ENCODE results near the gene DRD4. TPM values are rescaled to one million over a fixed set of nuclear protein-coding genes. Genes with fewer than 3 reads are reported as not detected.
"Not testable (repeated sequence)": the region's sequence is repeated elsewhere in the genome, so short reads cannot be mapped to it uniquely, and the experiment has no call there.

Gene DRD4
- total RNA-seq, 2 experiments from 2014 or later, result 0.51 to 0.72 TPM

DNA sequence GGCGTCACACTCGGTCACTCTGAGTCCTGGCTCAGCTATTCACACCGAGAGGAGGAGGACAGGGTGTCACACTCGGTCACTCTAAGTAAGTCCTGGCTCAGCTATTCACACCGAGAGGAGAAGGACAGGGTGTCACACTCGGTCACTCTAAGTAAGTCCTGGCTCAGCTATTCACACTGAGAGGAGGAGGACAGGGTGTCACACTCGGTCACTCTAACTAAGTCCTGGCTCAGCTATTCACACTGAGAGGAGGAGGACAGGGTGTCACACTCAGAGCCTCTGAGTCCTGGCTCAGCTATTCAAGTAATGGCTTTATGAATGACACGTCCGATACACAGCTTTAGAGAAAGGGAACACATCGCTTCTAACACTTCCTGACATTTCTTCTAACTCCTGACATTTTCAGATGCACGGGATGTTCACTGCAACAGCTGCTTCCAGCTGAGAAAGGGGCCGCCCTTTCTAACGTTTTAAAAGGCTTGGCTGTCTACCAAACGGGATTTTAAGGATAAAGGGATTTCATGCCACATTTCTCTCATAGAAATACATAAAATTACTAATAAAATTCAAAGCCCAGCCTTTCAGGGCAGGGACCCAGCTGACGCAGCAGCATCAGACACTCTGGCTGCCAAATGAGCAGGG lies 28.1 kb downstream of the DRD4 start:
- Mint-ChIP-seq H3K9me3 (no peaks in the 10 kb centered on the region), H3K27ac (no peak overlapping the region), H3K27me3 (no peaks in the 10 kb centered on the region), H3K4me1 (peaks cover 2% of the 10 kb centered on the region), H3K36me3 (peaks cover 1% of the 10 kb centered on the region), H3K4me3 (no peak overlapping the region)
- POLR2A ChIA-PET, result no interaction called here
- DNase-seq, result no peak
- no peak for ATAC-seq (ENCODE audit: low read depth)

DNA sequence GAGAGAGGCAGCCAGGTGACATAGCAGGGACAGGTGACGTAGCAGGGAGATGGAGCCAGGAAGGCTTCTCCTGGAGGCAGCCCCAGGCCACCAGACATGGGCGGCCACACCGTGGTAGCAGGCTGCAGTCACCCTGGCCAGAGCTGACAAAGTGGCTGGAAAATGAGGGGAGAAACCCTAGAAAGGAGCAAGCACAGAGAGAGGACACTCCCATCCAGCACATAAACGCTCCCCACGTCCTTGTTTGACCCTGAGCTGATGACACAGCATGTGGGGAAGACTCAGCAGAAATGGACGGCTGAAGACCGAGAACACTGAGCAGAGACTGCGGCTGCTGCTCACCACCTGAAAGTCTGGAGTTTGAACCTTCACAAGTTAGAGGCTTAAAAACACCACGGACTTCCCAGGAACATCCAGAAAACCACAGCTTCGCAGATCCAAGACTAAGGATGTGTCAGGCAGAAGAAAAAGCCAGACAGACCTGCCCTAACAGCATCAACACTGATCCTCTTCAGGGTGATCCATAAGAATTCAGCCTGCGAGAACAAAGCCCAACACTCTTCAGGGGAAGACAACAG lies 28.7 kb downstream of the DRD4 start:
- Mint-ChIP-seq H3K4me1 (peaks cover 2% of the 10 kb centered on the region), H3K36me3 (peaks cover 1% of the 10 kb centered on the region), H3K27ac (no peak overlapping the region), H3K27me3 (no peaks in the 10 kb centered on the region), H3K4me3 (no peak overlapping the region), H3K9me3 (no peaks in the 10 kb centered on the region)
- DNase-seq (no peak), ATAC-seq (ENCODE audit: low read depth) (no peak)
- POLR2A ChIA-PET, result no interaction called here

DNA sequence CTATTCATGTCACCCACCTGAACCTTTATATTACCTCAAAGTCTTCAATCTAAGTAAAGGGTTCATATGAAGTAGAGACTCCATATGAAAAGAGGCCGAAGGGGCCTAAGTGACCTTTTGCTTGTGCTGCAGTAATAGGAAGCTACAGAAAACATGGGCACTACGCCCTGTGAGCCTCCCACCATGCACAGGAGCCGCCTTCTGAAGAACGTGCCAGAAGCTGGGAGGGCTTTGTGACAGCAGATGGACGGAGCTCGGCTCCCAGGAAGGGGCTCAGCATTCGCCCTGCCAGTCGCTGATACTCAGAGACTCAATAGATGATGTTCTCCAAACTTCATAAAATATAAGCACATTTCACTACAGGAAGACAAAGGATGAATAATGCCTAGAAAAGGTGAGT lies 36.8 kb downstream of the DRD4 start:
- POLR2A ChIA-PET, result no interaction called here
- Mint-ChIP-seq H3K4me3 (no peak overlapping the region), H3K27me3 (no peaks in the 10 kb centered on the region), H3K27ac (no peak overlapping the region), H3K4me1 (no peaks in the 10 kb centered on the region), H3K36me3 (peaks cover 8% of the 10 kb centered on the region), H3K9me3 (no peaks in the 10 kb centered on the region)
- ATAC-seq (ENCODE audit: low read depth) (no peak), DNase-seq (no peak)

DNA sequence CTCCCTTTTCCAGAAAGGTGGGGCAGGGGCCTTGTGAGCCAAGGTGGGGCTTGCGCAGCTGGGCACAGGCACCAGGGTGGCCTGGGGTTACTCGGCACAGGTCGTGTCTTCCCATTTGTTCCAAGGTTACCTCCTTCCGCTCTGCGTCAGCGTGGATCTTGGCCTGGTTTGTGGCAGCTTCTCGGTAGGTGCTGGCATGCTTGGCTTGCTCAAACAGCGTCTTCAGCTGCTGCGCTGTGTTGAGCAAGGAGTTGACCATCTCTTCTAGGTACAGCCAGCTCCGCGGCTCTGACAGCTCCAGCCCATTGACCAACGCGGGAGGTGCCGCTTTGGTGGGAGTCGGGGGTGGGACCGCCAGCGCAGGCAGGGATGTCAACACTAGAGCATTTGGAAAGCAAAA lies 37.3 kb downstream of the DRD4 start:
- H3K4me1 Mint-ChIP-seq, result no peaks in the 10 kb centered on the region
- H3K36me3 Mint-ChIP-seq, result peaks cover 8% of the 10 kb centered on the region
- no peaks in the 10 kb centered on the region for H3K9me3 Mint-ChIP-seq
- POLR2A ChIA-PET, result no interaction called here
- no peaks in the 10 kb centered on the region for H3K27me3 Mint-ChIP-seq
- H3K27ac Mint-ChIP-seq, result no peak overlapping the region
- no peak for ATAC-seq (ENCODE audit: low read depth)
- H3K4me3 Mint-ChIP-seq, result no peak overlapping the region
- DNase-seq, result no peak

DNA sequence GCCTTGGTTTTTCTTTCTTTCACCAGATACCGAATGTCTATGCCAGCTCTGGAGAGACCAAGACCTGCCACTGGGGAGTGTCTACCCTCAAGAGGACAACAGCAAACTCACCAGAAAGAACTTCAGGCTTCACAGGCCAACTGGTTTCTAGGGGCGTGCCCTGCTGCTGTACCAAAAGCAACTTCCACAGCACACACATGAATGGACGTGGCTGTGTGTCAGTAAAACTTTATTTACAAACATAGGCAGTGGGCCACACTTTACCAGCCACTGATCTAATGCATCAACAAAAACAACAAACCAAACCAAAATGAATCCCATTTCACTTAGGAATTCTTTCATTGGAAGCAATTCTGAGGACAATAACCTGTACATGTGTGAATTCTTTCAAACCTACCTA lies 41.2 kb downstream of the DRD4 start:
- H3K27me3 Mint-ChIP-seq, result no peaks in the 10 kb centered on the region
- no peak for DNase-seq
- POLR2A ChIA-PET, result no interaction called here
- H3K4me1 Mint-ChIP-seq, result no peaks in the 10 kb centered on the region
- peaks cover 22% of the 10 kb centered on the region for H3K36me3 Mint-ChIP-seq
- no peak for ATAC-seq (ENCODE audit: low read depth)
- no peak overlapping the region for H3K27ac Mint-ChIP-seq
- no peak overlapping the region for H3K4me3 Mint-ChIP-seq
- H3K9me3 Mint-ChIP-seq, result no peaks in the 10 kb centered on the region

DNA sequence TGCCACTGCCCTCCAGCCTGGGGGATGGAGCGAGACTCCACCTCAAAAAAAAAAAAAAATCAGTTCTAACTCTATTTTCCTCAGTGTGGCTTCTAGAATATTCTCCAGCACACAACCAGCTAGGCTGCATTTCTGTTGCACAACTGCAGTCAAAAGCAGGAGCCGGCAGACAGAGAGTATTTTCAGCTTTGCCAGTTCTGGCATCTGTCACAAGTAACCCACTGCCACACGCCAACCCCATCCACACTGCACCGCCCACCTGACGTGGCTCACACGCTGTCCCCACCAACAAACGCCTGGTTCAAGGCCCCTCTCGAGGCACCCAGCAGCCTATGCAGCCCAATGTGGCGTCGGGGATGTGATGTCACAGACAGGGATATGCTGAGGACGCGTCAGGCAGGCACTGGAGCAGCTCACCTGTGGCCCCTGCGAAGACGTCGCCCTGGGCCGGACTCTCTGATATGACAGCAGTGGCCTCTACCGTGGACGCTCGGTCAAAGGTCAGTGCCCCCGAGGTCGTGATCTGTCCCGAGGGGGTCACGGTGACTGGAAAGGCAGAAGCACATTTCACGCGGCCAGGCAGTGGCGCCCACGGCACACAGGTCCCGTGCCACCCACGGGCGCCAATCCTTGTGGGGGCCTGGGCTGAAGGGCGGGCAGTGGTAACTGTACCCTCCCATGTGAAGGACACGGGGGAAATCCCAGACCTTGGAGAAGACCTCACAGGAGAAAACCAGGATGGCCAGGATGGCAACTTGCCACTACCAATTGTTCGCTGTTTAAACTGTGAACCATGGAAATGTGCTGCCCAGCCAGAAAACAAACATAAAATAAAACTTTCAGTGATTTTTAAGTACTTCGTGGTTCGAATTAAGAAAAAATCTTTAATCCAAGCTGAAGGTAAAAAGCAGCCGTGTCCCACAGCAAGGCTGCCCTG lies 42.5 kb downstream of the DRD4 start:
- H3K27ac Mint-ChIP-seq, result no peak overlapping the region
- H3K4me1 Mint-ChIP-seq, result no peaks in the 10 kb centered on the region
- no peaks in the 10 kb centered on the region for H3K27me3 Mint-ChIP-seq
- H3K9me3 Mint-ChIP-seq, result no peaks in the 10 kb centered on the region
- no peak overlapping the region for H3K4me3 Mint-ChIP-seq
- H3K36me3 Mint-ChIP-seq, result peaks cover 33% of the 10 kb centered on the region
- ATAC-seq (ENCODE audit: low read depth), result no peak
- POLR2A ChIA-PET, result no interaction called here
- no peak for DNase-seq

DNA sequence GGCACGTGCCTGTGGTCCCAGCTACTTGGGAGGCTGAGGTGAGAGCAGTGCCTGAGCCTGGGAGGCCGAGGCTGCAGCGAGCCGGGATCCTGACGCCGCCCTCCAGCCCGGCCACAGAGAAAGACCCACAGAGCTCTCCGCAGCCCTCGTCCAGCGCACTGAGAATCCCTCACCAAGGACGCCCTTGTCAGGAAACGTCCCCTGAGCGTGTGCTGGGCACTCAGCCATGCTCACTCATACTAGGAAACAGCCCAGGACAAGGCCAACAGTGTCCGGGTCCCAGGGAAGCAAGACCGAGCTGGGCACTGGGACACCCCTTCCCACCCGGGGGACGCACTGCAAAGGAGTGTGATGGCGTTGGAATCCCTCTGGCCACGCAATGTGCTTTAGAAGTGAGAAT lies 43.4 kb downstream of the DRD4 start:
- Mint-ChIP-seq H3K27me3 (no peaks in the 10 kb centered on the region), H3K9me3 (no peaks in the 10 kb centered on the region), H3K27ac (no peak overlapping the region), H3K4me3 (no peak overlapping the region), H3K4me1 (no peaks in the 10 kb centered on the region), H3K36me3 (peaks cover 36% of the 10 kb centered on the region)
- ATAC-seq (ENCODE audit: low read depth), result no peak
- POLR2A ChIA-PET, result interaction anchor here (1.2 kb wide), 1 partner anchor 15 kb away, joined by 3 read pairs; the partner anchor contains the start of genes DEAF1 and TMEM80
- DNase-seq, result no peak

DNA sequence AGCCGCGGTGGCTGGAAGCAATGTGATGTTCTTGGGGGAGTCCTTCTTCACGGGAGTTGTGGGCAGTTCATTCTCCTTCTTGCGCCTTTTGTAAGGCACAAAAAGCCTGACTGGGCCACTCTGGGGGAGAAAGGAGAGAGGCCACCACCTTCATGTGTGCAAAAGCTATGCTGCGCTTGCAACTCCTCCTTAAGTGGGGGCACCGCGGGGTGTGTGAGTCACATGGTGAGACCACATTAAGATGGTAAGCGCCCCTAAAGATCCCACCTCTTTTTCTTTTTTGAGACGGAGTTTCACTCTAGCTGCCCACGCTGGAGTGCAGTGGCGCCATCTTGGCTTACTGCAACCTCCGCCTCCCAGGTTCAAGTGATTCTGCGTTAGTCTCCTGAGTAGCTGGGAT lies 43.9 kb downstream of the DRD4 start:
- no peak overlapping the region for H3K4me3 Mint-ChIP-seq
- no peaks in the 10 kb centered on the region for H3K27me3 Mint-ChIP-seq
- no peaks in the 10 kb centered on the region for H3K4me1 Mint-ChIP-seq
- no peaks in the 10 kb centered on the region for H3K9me3 Mint-ChIP-seq
- ATAC-seq (ENCODE audit: low read depth) (no peak), DNase-seq (no peak)
- POLR2A ChIA-PET, result interaction anchor here (1.2 kb wide), 1 partner anchor 14 kb away, joined by 3 read pairs; the partner anchor contains the start of genes DEAF1 and TMEM80
- no peak overlapping the region for H3K27ac Mint-ChIP-seq
- peaks cover 36% of the 10 kb centered on the region for H3K36me3 Mint-ChIP-seq

DNA sequence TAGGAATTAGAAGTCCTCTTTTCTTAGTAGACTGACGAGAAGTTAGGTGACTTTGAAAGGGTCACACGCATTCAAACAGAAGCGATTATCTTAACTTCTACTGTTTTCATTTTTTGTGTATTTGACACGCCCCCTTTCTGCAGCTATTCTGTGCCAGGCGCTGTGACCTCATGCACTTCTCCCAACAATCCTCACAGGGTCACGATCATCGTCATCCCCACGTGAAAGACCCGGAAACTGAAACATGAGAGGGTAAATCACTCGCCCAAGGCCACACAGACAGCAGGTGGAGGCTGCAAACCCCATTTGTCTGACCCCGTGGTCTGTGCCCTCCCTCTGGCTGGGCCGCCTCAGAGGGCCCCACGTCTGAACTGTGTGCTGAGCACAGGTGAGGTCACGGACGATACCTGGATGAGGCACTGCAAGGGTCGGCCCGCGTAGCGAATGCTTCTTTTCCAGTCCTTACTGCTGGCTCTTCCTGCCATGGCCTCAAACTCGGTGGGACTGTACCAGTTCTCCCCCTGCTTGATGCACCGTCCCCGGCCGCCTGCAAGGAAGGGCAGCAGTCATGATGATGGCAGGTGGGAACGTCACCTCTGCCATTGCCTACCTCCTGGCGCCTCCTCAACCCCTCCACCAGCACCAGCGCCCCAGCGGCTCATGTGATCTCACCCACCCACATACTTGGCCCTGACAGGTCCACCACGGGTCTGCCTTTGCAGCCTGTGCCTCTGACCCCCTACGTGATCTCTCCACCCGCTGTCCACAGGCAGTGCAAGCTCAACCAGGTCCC lies 49.6 kb downstream of the DRD4 start:
- H3K9me3 Mint-ChIP-seq, result no peaks in the 10 kb centered on the region
- no peaks in the 10 kb centered on the region for H3K27me3 Mint-ChIP-seq
- no peak for ATAC-seq (ENCODE audit: low read depth)
- no peak for DNase-seq
- POLR2A ChIA-PET, result interaction anchor here (0.8 to 1.1 kb wide), 2 partner anchors 9 to 49 kb away, joined by 3 read pairs; partner anchors contain the start of genes DEAF1 and TMEM80
- H3K4me3 Mint-ChIP-seq, result no peak overlapping the region
- H3K27ac Mint-ChIP-seq, result no peak overlapping the region
- H3K36me3 Mint-ChIP-seq, result peaks cover 39% of the 10 kb centered on the region
- H3K4me1 Mint-ChIP-seq, result peaks cover 8% of the 10 kb centered on the region

DNA sequence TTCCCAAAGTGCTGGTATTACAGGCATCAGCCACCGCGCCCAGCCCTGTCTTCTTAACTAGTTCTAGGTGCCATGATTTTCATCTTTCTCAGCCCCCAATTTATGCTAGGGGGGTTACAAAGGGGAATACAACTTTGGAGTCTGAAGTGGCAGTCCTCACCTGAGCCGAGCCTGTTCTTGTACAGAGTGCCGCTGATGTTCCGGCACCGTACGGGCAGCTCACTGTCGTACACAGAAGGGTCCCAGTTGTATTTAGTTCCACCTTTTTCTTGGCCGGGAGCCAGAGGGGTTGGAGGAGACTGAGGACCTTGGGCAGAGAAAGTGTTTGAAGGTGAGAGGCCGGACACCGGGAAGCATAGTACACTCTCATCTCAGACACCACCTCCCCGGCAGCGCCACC lies 50.7 kb downstream of the DRD4 start:
- no peaks in the 10 kb centered on the region for H3K27me3 Mint-ChIP-seq
- no peak overlapping the region for H3K4me3 Mint-ChIP-seq
- ATAC-seq (ENCODE audit: low read depth) (no peak), DNase-seq (no peak)
- H3K36me3 Mint-ChIP-seq, result peaks cover 28% of the 10 kb centered on the region
- no peak overlapping the region for H3K27ac Mint-ChIP-seq
- POLR2A ChIA-PET, result interaction anchor here (1.1 kb wide), 1 partner anchor 8 kb away, joined by 3 read pairs; the partner anchor contains the start of genes DEAF1 and TMEM80
- no peaks in the 10 kb centered on the region for H3K9me3 Mint-ChIP-seq
- peaks cover 16% of the 10 kb centered on the region for H3K4me1 Mint-ChIP-seq

DNA sequence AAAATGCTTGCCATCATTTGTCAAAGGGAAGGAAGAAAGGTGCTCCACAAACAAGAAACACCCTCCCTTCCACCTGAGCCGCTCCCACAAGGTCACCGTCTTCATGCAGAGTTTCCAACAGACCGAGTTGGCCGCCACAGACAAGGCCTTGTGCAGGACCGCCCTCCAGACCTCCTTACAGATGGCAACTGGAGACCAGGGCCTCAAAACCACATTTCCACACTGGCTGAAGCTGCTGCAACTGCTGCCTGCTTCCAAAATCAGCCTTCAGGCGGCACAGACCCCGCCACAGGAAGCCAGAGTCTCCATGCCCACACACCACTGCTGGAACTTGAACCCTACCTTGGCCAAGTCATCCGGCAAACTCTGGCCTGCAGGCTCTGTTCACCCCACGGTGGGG lies 51.6 kb downstream of the DRD4 start:
- Mint-ChIP-seq H3K4me1 (peaks cover 25% of the 10 kb centered on the region), H3K36me3 (peaks cover 19% of the 10 kb centered on the region), H3K27ac (no peak overlapping the region), H3K27me3 (no peaks in the 10 kb centered on the region), H3K9me3 (no peaks in the 10 kb centered on the region), H3K4me3 (no peak overlapping the region)
- POLR2A ChIA-PET, result no interaction called here
- ATAC-seq (ENCODE audit: low read depth) (no peak), DNase-seq (no peak)

DNA sequence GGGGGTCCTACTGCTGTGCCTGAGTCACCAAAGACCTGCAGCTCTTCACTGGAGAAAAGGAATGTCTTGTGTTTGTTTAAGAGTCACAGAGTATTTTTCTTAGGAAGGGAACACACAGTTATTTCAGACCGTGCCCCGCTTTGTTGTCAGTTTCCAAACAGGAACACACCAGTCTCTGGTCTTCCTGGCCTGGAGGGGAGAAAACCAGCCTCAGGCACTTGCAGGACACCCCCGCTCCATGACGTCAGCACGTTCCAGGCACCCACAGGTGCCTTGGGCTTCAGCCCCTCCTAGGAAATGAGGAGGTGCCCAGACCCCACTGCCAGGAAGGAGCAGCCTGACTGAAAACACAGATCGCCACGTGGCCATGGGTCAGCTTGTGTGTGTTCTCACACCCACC lies 52.6 kb downstream of the DRD4 start:
- POLR2A ChIA-PET, result no interaction called here
- no peak for ATAC-seq (ENCODE audit: low read depth)
- Mint-ChIP-seq H3K27ac (no peak overlapping the region), H3K4me3 (no peak overlapping the region), H3K9me3 (no peaks in the 10 kb centered on the region), H3K4me1 (peaks cover 25% of the 10 kb centered on the region), H3K27me3 (no peaks in the 10 kb centered on the region), H3K36me3 (peaks cover 9% of the 10 kb centered on the region)
- no peak for DNase-seq

DNA sequence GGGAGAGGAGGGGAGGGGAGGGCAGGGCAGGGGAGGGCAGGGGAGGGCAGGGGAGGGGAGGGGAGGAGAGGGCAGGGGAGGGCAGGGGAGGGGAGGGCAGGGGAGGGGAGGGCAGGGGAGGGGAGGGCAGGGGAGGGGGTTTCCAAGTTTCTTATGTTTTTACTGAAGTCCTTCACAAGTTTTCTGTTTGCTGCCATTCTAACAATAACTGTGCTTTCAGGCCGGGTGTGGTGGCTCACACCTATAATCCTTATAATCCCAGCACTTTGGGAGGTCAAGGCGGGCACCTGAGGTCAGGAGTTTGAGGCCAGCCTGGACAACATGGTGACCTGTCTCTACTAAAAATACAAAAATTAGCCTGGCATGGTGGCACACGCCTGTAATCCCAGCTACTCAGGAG lies 53.2 kb downstream of the DRD4 start:
- H3K36me3 Mint-ChIP-seq; ATAC-seq (ENCODE audit: low read depth); H3K9me3 Mint-ChIP-seq; H3K4me3 Mint-ChIP-seq; POLR2A ChIA-PET; H3K27ac Mint-ChIP-seq; DNase-seq; H3K27me3 Mint-ChIP-seq: not testable (repeated sequence)
- peaks cover 25% of the 10 kb centered on the region for H3K4me1 Mint-ChIP-seq

All from activated naive CD8-positive, alpha-beta T cell treated with anti-CD3 and anti-CD28 coated beads, Interleukin-2, amount 10 ng/mL, durations not matched to agents 7 days and 5 days (primary cell).